NCI-H2171 treated with DMSO at 0.1 percent for 48 hours (cell line): ENCODE data around the gene ACLY.
A peak's percentile ranks its signal among the peaks of the same experiment; 100 is the strongest.

Source experiments
- DNase-seq: peaks from one replicate; lab custom pipeline; 2025; lab: John Stamatoyannopoulos, UW

The ACLY gene

GRCh38 chr17:41918314-41919164, at the start of gene ACLY:
TSS of gene ACLY (minus strand) at chr17:41918951. CDS start at chr17:41913873, 5,078 bp downstream.
- DNase-seq, result peak; percentile 96

DNA sequence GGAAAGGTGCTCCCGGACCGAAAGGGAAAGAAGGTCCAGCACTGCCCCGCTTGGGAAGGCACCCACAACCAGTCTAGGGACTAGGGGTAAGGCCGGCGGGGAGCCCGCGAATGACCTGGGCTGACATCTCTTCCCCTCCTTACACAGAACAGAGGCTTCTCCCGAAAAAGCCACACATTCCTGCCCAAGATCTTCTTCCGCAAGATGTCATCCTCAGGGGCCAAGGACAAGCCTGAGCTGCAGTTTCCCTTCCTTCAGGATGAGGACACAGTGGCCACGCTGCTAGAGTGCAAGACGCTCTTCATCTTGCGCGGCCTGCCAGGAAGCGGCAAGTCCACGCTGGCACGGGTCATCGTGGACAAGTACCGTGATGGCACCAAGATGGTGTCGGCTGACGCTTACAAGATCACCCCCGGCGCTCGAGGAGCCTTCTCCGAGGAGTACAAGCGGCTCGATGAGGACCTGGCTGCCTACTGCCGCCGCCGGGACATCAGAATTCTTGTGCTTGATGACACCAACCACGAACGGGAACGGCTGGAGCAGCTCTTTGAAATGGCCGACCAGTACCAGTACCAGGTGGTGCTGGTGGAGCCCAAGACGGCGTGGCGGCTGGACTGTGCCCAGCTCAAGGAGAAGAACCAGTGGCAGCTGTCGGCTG, 49.3 kb upstream of the ACLY start:
- DNase-seq, result no peak

DNA sequence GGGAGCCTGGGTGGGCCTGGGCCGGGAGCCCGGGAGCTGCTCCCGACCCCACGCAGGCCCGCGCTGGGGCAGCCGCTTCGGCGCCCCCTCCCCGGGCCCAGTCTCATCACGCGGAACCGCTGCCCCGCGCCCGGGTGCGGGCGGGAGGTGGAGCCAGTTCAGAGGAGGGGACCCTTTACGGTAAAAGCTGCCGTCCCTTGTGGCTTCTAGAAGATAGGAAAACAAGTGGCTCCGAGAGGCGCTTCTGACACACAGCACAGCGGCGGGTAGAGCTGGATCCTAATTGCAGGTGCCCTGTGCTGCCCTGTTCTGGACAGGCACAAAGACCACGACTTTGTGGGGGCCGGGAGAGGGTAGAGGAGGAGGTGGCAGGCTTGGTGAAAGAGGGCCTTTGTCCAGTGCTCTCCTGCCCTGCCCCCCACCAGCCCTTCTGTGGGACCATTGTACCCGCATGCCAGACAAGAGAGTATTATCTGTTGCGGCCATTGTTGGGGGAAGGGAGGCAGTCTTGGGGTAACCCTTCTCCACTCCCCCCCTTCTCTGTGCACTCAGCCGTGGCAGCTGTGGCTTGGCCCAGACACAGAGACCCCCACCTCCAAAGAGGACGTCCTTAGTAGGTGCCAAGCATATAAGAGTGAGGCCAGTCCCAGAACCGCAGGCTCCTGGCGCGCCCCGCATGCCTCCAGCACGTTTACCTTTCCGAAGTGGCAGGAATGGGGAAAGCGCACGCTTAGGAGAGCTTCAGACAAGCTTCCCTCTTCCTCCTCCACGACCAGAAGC, 48.6 kb upstream of the ACLY start:
- no peak for DNase-seq

DNA sequence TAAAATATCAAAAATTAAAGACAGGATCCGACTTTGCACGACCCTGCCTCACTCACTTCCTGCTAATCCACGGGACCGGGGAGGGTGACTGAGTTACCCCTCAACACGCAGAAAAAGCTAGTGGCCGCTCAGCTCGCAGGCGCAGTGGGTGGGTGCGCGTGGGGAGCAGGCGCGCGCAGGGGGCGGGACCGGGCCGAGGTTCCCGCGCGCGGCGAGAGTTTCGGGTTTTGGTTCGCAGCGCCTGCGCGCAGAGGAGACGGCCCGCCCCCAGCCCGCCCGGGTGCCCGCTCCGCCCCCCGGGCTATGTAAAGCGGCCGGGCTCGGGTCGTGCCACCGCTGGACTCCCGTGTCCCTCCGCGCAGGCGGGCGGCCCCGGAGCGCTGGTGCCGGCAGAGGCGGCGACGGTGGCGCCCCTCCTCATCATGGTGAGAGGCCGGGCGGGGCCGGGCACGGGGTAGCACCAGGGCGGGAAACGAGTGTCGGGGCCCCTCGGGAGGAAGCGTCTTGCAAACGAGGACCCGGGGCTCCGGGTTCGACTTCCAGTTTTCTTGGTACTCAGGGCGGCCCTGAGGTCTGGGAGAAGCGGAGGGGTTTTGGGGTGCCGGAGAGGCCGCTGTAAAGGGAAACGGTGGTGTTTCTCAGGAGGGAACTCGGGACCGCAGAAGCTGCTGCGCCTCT, 47.9 kb upstream of the ACLY start, which contains the start of gene CNP:
CNP (plus strand) TSS at position 333 of the 678 bp plus-strand sequence; CDS start at position 423, 90 bp downstream.
- DNase-seq, result peak; percentile 80

- DNase-seq, result peak; percentile 96
Observed at GRCh38 chr17:41965694-41966462, 47.1 kb upstream of the ACLY start.

DNA sequence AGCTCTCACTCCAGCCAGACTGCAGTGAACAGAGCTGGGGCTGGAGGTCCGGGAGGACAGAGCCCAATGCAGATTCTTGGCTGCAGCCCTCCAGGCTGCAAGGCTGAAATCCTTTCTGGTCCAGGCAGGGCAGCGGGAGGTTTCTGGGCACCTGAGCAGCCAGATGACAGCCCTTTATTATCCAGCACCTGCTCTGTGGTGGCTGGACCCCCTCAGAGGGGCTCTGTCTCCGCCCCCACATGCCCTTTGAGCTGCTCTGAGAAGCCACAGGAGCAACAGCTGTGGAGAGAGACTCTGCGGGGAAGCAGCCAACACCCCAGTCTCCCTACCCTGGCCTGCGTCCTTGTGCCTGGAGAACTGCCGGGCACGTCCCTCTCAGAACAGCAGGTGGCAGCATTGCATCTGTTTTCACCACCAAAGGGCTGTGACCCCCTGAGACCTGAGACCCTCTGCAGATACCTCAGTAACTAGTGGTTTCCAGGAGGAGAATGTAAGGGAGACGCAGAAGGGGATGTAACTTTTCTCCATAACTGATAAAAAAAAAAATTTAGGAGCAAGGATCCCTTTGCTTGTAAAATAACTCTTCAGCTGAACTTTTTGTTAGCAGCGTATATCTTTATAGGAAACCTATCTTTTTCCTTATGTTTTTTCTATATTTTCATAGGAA, 44.1 kb upstream of the ACLY start:
- DNase-seq, result peak; percentile 88

DNA sequence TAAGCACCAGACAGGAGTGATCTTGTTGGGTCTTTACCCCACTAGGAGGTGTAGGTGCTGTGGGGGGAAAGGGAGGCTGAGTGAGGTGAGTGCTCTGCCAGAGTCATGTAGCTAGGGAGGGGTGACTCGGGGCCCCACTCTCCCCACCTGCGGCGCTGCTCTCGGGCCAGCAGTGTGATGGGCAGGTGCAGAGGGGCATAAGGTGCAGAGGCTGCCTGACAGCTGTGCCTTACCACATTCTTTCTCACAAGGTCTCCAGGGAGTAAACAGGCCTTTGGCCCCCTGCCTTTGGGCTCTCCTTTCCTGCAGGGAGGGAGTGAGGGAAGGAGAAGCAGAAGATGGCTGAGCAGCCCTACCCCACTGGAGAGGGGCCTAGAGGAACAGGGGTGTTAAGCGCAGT, 43.4 kb upstream of the ACLY start:
- DNase-seq, result peak; percentile 87

DNA sequence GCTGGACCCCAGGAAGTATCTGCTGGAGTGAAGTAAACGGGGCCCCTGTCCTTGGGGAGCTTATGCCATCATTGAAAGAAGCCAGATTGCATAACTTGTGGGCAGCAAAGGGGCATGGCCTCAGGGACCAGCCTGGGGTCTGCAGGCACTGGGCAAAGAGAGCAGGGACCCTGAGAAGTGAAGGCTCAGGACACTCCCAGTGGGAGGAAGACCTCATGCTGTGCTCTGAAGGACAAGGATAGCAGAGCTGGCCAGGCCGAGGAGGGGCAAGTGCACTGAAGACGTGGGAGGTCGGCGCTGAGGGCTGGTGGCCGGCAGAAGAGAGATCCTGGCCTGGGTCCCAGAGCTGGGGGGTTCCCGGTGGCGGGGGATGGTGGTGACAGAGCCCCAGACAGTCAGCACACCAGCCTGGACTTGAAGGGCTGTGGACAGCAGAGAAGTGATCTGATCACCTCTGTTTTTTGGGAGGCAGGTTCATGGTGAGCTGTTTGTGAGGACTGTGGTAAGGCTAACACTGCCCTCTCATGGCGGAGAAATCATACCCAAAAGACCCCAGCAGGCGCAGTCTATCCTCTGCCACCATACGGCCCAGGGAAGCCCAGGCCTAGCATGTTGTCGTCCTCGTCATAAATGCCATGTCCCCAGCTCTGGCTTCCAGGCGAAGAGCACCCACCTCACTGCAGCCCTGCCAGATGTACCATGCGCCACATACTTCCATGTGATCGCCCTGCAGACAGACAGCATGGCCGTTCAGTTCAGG, 40.8 kb upstream of the ACLY start:
- DNase-seq, result no peak

DNA sequence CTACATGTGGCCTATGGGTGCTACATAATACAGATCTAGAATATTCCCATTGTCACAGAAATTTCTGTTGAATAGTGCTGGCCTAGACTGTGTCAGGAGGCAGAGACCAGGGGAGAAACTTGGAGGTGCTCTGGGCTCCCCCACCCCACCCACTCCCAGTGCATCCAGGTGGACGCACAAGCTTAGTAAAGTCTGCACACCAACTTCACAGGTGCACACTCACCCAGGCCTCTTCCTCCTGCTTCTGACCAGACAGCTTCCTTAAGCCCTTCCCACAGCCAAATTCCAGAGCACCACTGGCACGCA, 40.2 kb upstream of the ACLY start:
- DNase-seq, result no peak

- no peak for DNase-seq
Observed at GRCh38 chr17:41957869-41958439, 39.2 kb upstream of the ACLY start.

DNA sequence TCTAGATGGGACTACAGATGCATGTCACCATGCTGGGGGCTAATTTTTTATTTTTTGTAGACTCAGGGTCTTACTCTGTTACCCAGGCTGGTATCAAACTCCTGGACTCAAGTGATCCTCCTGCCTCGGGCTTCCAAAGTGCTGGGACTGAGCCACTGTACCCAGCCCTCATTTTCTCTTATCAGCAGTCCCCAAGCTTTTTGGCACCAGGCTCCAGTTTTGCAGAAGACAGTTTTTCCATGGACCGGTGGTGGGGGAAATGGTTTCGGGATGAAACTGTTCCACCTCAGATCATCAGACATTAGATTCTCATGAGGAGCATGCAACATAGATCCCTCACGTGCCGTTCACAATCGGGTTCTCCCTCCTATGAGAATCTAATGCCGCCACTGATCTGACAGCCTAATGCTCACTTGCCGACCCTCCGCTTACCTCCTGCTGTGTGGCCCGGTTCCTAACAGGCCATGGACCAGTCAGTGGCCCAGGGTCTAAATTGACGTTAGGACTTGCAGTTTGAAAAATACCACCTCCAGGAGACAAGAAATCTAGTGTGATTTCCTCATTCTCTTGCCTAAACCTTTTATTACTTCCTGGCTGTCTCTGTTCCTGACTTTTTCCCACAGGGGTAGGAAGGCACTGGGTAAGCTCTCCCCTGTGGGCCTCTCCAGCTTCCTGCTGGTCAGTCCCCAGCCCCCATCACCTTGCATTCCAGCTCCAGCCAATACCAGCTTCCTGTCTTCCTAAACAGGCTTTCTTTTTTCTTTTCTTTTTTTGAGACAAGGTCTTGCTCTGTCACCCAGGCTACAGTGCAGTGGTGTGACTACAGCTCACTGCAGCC, 38.5 kb upstream of the ACLY start:
- DNase-seq, result no peak

DNA sequence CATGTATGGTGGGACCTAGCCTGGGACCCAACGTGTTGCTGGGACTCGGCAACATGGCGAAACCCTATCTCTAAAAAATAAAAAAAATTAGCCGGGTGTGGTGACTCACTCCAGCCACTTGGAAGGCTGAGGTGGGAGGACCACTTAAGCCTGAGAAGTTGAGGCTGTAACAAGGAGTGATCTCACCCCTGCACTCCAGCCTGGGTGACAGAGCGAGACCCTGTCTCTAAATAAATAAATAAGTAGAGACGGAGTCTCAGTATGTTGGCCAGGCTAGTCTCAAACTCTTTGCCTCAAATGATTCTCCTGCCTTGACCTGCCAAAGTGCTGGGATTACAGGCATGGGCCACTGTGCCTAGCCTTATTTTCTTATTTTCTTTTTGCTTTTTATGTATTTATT, 37.8 kb upstream of the ACLY start:
- DNase-seq, result no peak

- DNase-seq, result no peak
Observed at GRCh38 chr17:41948762-41949460, 30.2 kb upstream of the ACLY start.

GRCh38 chr17:41944943-41945342, 26.2 kb upstream of the ACLY start:
- DNase-seq, result no peak

DNA sequence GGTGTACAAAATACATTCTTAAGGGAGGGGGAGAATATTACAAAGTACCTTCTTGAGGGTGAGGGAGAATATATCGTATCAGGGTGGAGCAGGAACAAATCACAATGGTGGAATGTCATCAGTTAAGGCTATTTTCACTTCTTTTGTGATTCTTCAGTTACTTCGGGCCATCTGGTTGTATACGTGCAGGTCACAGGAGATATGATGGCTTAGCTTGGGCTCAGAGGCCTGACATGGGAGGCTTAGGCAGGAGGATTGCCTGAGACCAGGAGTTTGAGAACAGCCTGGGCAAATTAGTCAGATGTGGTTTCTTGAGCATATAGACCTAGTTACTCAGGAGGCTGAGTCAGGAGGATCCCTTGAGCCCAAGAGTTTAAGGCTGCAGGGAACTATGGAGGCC, 24.7 kb upstream of the ACLY start:
- DNase-seq, result no peak

- no peak for DNase-seq
Observed at GRCh38 chr17:41942626-41943373, 24.0 kb upstream of the ACLY start.

DNA sequence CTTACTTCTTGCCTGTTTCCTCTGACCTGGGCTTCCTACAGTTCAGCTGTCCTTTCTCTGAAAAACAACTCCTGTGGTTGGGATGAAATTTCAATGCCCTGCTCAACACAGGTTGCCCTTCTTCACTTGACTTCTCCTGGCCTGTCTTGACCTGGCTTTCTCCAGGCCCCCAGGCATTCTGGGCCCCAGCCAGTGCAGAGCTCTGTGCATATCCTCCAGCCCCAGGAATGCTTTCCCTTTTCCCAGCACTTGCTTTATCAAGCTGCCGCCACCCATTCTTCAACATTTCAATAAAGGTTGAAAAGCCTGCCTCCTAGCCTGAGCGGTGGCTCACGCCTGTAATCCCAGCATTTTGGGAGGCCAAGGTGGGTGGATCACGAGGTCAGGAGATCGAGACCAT, 22.4 kb upstream of the ACLY start:
- no peak for DNase-seq
